Measurements from ENCODE around the gene IKZF2. TPM values are rescaled to one million over a fixed set of nuclear protein-coding genes. Genes with fewer than 3 reads are reported as not detected.

The IKZF2 gene
- total and polyA plus RNA-seq, 2 experiments from 2014 or later = 2.6 to 10.1 TPM

DNA sequence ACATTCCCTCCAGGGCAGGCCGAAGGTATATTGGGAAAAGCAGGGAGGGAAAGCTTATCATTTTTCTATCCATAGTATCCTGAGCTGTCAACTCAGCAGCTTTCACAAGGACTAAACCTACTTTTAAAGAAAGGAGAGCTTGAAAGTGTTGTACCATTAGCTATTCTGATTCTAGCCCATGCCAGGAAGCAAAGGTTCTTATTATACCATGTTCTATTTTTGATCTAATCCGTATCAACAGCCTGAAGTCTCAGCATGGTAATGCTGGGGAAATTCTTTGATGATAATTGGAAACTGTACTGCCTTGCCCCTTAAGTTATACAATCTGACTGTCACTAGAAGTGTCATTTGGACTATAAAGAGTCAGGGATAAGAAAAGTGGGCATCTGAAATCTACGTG, 193.3 kb downstream of the IKZF2 start:
- ATAC-seq (no peak), DNase-seq (ENCODE audit: low spot score) (no peak)
- Mint-ChIP-seq H3K4me3 (no peak overlapping the region), H3K9me3 (no peaks in the 10 kb centered on the region), H3K4me1 (peaks cover 16% of the 10 kb centered on the region), H3K27ac (no peak overlapping the region), H3K36me3 (ENCODE audit: low read depth) (no peaks in the 10 kb centered on the region), H3K27me3 (ENCODE audit: insufficient read depth, low read depth, poor library complexity) (no peaks in the 10 kb centered on the region)
- Histone ChIP-seq H3F3A (replicated peaks; ENCODE audit: low read depth) (no peaks in the 10 kb centered on the region), H3K4me3 (no peak overlapping the region), H3K9me2 (ENCODE audit: insufficient read depth) (peaks cover 8% of the 10 kb centered on the region; the same call in 1 of the 2 replicates), H3K79me2 (replicated peaks; ENCODE audit: insufficient read depth) (no peaks in the 10 kb centered on the region), H4K20me1 (replicated peaks; ENCODE audit: insufficient read depth) (no peaks in the 10 kb centered on the region), H3K36me3 (ENCODE audit: insufficient read depth) (no peaks in the 10 kb centered on the region), H3K4me1 (ENCODE audit: insufficient read depth) (peaks cover 8% of the 10 kb centered on the region; the same call in 1 of the 2 replicates), H2AFZ (no peak overlapping the region), H3K27ac (ENCODE audit: low read depth) (no peak overlapping the region), H3K4me2 (no peak overlapping the region; the same call in 1 of the 2 replicates), H3K27me3 (ENCODE audit: insufficient read depth) (no peaks in the 10 kb centered on the region)
- TF ChIP-seq ETS1 (IDR thresholded peaks at IDR 0.05) (no peak), REST (IDR thresholded peaks at IDR 0.05; ENCODE audit: unreplicated experiment) (no peak), CTCF (conservative IDR thresholded peaks at IDR 0.05; ENCODE audit: low read depth in 2 of 2) (no peak), JUNB (IDR thresholded peaks at IDR 0.05; ENCODE audit: unreplicated experiment) (no peak), EZH2 (IDR thresholded peaks at IDR 0.05; ENCODE audit: low read depth, unreplicated experiment) (no peak), NANOG (IDR thresholded peaks at IDR 0.05; ENCODE audit: borderline replicate concordance) (no peak), ZNF114 (CRISPR knock-in tag; IDR thresholded peaks at IDR 0.05) (no peak)
- TF ChIP-seq, protein P1, sequence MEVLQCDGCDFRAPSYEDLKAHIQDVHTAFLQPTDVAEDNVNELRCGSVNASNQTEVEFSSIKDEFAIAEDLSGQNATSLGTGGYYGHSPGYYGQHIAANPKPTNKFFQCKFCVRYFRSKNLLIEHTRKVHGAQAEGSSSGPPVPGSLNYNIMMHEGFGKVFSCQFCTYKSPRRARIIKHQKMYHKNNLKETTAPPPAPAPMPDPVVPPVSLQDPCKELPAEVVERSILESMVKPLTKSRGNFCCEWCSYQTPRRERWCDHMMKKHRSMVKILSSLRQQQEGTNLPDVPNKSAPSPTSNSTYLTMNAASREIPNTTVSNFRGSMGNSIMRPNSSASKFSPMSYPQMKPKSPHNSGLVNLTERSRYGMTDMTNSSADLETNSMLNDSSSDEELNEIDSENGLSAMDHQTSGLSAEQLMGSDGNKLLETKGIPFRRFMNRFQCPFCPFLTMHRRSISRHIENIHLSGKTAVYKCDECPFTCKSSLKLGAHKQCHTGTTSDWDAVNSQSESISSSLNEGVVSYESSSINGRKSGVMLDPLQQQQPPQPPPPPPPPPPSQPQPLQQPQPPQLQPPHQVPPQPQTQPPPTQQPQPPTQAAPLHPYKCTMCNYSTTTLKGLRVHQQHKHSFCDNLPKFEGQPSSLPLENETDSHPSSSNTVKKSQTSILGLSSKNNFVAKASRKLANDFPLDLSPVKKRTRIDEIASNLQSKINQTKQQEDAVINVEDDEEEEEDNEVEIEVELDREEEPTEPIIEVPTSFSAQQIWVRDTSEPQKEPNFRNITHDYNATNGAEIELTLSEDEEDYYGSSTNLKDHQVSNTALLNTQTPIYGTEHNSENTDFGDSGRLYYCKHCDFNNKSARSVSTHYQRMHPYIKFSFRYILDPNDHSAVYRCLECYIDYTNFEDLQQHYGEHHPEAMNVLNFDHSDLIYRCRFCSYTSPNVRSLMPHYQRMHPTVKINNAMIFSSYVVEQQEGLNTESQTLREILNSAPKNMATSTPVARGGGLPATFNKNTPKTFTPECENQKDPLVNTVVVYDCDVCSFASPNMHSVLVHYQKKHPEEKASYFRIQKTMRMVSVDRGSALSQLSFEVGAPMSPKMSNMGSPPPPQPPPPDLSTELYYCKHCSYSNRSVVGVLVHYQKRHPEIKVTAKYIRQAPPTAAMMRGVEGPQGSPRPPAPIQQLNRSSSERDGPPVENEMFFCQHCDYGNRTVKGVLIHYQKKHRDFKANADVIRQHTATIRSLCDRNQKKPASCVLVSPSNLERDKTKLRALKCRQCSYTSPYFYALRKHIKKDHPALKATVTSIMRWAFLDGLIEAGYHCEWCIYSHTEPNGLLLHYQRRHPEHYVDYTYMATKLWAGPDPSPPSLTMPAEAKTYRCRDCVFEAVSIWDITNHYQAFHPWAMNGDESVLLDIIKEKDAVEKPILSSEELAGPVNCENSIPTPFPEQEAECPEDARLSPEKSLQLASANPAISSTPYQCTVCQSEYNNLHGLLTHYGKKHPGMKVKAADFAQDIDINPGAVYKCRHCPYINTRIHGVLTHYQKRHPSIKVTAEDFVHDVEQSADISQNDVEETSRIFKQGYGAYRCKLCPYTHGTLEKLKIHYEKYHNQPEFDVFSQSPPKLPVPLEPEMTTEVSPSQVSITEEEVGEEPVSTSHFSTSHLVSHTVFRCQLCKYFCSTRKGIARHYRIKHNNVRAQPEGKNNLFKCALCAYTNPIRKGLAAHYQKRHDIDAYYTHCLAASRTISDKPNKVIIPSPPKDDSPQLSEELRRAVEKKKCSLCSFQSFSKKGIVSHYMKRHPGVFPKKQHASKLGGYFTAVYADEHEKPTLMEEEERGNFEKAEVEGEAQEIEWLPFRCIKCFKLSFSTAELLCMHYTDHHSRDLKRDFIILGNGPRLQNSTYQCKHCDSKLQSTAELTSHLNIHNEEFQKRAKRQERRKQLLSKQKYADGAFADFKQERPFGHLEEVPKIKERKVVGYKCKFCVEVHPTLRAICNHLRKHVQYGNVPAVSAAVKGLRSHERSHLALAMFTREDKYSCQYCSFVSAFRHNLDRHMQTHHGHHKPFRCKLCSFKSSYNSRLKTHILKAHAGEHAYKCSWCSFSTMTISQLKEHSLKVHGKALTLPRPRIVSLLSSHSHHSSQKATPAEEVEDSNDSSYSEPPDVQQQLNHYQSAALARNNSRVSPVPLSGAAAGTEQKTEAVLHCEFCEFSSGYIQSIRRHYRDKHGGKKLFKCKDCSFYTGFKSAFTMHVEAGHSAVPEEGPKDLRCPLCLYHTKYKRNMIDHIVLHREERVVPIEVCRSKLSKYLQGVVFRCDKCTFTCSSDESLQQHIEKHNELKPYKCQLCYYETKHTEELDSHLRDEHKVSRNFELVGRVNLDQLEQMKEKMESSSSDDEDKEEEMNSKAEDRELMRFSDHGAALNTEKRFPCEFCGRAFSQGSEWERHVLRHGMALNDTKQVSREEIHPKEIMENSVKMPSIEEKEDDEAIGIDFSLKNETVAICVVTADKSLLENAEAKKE (CRISPR knock-in tag; IDR thresholded peaks at IDR 0.05) = no peak
